HG03066 (cell line): Measurements from ENCODE around the gene SRCAP.

Source experiments
- ATAC-seq: cut with Tn5 transposase; IDR thresholded peaks from one replicate; pipeline ENCODE4 v1.9.1; 2021; ENCODE audit warnings: low read depth; ENCODE audit not compliant: unreplicated experiment

The SRCAP gene

GRCh38 chr16:30769379-30770089 is 70.6 kb downstream of the SRCAP start:
- no peak for ATAC-seq

DNA sequence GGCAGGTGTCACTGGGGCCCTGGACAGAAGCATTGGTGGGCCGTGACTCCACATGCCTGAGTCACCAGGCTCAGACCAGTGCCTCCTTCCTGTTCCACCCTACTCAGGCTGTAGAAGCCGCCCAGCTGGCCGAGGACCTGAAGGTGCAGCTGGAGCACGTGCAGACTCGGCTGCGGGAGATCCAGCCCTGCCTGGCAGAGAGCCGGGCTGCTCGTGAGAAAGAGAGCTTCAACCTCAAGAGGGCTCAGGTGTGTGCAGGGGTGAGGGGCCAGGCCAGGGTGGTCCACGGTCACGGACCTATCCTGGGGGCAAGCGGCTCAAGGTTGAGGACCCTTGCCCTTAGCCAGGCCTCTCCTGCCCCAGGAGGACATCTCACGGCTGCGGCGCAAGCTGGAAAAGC is 72.8 kb downstream of the SRCAP start:
- no peak for ATAC-seq

- ATAC-seq, result no peak
Observed at GRCh38 chr16:30773826-30774225, 74.9 kb downstream of the SRCAP start.

- no peak for ATAC-seq
Observed at GRCh38 chr16:30774367-30775130, 75.6 kb downstream of the SRCAP start.

DNA sequence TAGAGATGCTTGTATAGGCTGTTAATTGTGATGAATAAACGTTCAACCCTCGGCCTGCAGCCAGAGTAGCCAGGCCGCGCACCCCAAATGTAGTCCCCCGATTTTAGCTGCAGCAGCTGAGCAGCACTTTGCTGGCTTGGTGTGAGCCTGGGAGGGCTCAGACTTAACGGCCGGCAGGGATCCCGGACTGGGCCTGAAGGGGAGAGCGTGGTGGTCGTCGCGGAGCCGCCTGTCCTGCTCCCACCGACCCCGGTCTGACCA is 76.1 kb downstream of the SRCAP start:
- ATAC-seq, result no peak

DNA sequence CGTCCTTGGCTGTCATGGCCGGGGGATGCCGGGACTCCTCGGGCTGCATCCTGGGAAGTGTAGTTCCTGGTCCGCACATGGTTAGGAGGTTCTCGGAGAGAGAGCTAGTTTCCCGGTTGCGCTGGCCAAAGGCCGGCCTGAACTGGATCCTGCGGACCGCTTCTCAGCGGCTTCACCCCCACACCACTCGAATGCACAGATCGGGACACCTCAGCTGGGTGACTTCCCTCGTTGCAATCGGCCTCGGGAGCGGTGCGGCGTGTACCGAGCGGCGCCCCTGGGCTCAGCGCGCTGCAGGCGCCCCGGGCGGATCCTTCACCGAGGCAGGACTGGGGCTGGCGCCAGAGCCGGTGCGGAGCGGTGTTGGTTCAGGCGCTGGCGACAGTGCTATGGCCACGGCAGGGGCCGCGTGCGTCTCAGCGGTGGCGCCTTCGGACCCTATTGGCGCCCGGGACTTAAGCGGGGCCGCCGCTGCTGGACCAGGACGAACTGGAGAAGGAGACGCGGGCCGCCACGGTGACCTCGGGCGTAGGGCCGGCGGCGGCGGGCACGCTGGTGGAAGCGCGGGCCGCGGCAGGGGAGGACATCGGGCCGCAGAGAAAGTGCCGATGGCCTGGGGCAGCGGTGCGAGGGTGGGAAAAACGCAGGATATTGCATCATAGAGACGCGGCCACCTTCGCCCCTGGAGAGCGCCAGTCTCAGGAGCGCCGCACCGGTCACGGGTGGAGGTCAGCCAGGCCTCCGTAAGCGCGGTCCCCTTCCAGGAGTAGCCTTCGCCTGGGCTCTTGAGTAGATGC is 76.6 kb downstream of the SRCAP start:
- peak; percentile 57 for ATAC-seq

DNA sequence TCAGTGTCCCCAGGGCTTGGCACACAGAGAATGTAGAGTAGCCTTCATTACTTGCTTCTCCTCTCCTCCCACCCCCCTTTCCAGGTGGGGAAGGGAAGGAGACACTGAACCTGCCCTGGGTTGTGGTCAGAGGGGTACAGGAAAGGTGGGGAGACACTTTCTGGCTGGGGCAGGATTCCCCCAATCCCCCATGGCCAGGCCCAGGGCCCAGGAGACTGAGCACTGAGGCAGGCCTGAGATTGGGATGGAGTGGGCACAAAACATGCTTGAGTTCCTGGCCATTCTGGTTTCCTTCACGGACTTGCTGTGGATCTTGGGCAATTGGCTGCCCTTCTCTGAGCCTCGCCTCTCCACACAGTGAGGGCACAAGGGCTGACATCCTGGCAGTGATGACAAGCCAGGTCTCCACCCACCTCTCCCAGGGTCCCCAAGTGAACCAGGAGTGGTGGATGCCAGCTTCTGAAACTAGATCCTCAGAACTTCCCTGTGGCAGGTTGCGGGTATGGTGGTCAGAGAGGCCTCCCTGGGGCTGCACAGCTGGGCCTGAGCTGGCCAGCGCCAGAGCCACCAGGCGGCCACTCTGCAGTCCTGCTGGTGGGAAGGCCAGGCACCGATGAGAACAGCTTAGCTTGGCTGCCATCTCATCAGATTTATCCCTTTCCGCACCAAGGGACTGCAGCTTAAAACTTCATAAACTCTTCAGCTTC is 78.8 kb downstream of the SRCAP start:
- ATAC-seq, result no peak

DNA sequence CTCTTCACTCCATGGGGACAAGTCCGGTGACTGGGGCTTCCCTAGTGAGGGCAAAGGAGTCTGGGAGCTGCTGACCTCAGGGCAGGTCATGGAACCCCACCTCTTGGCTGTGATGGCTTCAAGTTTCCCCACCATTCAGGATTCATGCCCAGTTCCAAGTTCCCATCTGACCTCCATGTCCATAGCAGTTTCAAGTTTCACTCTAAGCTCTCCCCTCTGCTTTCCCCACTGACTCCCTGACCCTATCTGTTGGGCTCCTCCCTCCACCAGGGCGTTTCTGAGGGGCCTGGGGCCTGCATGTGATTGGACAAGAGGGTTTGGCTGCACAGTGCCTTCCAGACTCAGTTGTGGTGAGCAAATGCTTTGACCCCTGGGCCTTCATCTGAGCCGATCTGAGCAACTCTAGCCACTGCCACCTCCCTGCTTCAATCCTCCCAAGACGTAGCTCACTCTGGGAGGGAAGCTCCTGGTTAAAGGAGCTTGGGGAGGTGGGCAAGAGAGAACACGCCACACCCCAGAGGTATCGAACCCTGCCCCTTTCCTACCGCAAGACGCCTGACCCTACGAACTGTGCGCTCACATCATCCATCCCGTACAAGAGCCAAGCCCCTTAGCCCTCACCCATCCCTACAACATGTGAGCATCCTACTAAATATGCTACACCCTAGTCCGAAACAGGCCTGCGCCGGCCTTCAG is 79.7 kb downstream of the SRCAP start:
- ATAC-seq, result no peak

GRCh38 chr16:30779596-30779995 is 80.6 kb downstream of the SRCAP start:
- no peak for ATAC-seq

GRCh38 chr16:30780021-30780420 is 81.0 kb downstream of the SRCAP start:
- no peak for ATAC-seq

DNA sequence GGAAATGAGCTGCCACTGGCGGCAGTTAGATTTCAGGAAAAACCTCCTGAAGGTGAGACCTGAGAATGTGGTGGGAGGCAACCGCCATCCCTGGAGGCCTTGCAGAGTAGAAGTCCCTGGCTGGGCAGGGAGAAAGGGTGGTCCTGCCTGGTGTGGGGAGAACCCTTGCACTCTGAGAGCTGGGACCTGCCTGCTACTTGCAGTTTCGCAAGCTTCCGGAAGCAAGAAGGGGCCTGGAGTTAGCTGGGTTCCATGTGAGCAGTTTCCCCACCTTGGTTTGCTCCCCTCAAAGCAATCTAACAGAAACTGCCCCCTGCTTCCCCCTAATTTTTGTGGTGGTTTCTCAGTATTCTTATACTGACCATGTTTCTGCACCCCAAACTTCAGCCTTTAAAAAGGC is 81.6 kb downstream of the SRCAP start:
- ATAC-seq, result no peak

DNA sequence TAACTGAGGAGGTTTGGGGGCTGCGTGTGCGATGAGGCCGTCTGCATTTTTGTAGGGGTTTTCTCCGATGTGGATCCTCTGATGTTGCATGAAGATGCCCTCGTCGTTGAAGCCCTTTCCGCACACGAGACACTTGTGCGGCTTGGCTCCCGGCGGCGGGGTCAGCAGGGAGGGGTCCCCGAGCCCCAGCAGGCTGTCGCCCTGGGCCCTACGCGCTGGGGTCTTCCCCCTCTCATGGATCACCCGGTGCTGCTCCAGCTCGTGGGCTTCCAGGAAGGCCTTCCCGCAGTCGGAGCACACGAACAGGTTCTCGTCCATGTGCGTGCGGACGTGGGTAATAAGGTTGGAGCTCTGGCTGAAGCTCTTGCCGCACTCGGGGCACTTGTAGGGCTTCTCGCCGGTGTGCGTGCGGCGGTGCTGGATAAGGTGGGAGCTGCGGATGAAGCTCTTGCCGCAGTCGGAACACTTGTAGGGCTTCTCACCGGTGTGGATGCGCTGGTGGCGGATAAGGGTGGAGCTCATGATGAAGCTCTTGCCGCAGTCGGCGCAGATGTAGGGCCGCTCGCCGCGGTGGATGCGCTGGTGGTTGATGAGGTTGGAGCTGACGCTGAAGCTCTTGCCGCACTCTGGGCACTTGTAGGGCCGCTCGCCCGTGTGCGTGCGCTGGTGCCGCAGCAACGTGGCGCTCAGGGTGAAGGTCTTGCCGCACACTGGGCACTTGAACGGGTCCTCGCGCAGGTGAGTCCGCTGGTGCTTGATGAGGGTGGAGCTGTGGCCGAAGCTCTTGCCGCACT is 83.7 kb downstream of the SRCAP start:
- ATAC-seq, result no peak

- ATAC-seq, result no peak
Observed at GRCh38 chr16:30783280-30784109, 84.5 kb downstream of the SRCAP start.

DNA sequence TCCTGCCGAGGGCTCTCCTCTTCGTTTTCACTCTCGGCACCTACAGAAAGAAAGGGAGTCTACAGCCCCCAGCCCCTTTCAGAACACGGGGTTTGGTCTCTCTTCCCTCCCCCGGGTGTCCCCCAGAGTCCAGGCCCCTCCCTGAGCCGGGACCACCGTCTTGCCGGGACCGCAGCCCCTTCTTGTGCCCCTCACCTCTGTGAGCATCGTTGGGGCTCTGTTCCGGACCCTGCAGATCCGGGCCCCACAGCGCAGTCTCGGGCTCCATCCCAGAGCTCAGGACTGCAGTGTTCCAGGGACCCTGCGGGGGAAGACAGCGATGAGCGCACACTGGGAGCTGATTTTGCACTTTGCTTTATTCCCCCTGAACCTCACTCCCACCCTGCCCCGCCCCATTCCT is 85.2 kb downstream of the SRCAP start:
- ATAC-seq, result no peak

GRCh38 chr16:30785126-30786106 is 86.4 kb downstream of the SRCAP start:
- ATAC-seq, result no peak

- no peak for ATAC-seq
Observed at GRCh38 chr16:30786115-30786935, 87.4 kb downstream of the SRCAP start.
